H1 (cell line): ENCODE data around the gene UBTD1. TPM values are rescaled to one million over a fixed set of nuclear protein-coding genes. Genes with fewer than 3 reads are reported as not detected.

ENCODE experiments used
- CTCF ChIA-PET: fragments of 300-600 bp; sonication (Branson Sonifier 250); formaldehyde crosslinking; loops from one replicate; lab custom pipeline; 2021; ENCODE audit not compliant: partially characterized antibody; lab: Charles Lee
- POLR2A ChIA-PET: fragments of 300-600 bp; sonication (Branson Sonifier 250); formaldehyde crosslinking; loops from one replicate; lab custom pipeline; 2021; ENCODE audit warnings: inconsistent platforms; ENCODE audit not compliant: partially characterized antibody; lab: Charles Lee
- DNase-seq, 2 experiments: peaks; one replicate each; pipeline versions ENCODE4 v3.0.0 to v3.0.0-alpha.2; 2010 to 2022; ENCODE audit warnings: low spot score in 2 of 2, low read depth in 1 of 2, mixed read lengths in 1 of 2
- FAIRE-seq: peaks from 2 replicates; lab custom pipeline; 2011; peaks lifted over from hg19 to GRCh38; lab: Jason Lieb, UNC
- H2AFZ ChIP-seq: 2 replicates; pipeline ENCODE4 v1.8.1; 2012; ENCODE audit warnings: low read length, inconsistent platforms
- H2AK5ac ChIP-seq: 2 replicates; pipeline ENCODE4 v1.6.1; 2013; ENCODE audit warnings: low read depth, low read length
- H2BK120ac ChIP-seq: replicated peaks from 2 replicates; pipeline ENCODE3; 2013; ENCODE audit warnings: low read depth, low read length, inconsistent platforms
- H2BK12ac ChIP-seq: 2 replicates; pipeline ENCODE4 v1.6.1; 2013; ENCODE audit warnings: low read depth, low read length
- H2BK15ac ChIP-seq: 2 replicates; pipeline ENCODE4 v1.6.1; 2013; ENCODE audit warnings: low read length
- H2BK20ac ChIP-seq: 2 replicates; pipeline ENCODE4 v1.6.1; 2013; ENCODE audit warnings: low read length
- H2BK5ac ChIP-seq: 2 replicates; pipeline ENCODE4 v1.6.1; 2013; ENCODE audit warnings: low read depth, low read length
- H3K14ac ChIP-seq: 2 replicates; pipeline ENCODE4 v1.6.1; 2013; ENCODE audit warnings: inconsistent platforms; ENCODE audit not compliant: insufficient read length
- H3K18ac ChIP-seq: 2 replicates; pipeline ENCODE4 v1.6.1; 2013; ENCODE audit warnings: low read length; ENCODE audit errors: extremely low read depth
- H3K23ac ChIP-seq: 2 replicates; pipeline ENCODE4 v1.6.1; 2013; ENCODE audit warnings: inconsistent platforms; ENCODE audit not compliant: insufficient read length
- H3K23me2 ChIP-seq: 2 replicates; pipeline ENCODE4 v1.6.1; 2013; ENCODE audit warnings: low read depth, low read length
- H3K27ac ChIP-seq: 2 replicates; pipeline ENCODE4 v1.6.1; 2011; ENCODE audit warnings: low read depth, low read length, inconsistent platforms
- H3K27me3 ChIP-seq, 4 experiments: replicated peaks in 1 of 4; 1 replicate in 1 of 4; 2 replicates in 3 of 4; pipeline versions ENCODE4 v1.6.1 to v1.8.1; 2011 to 2013; ENCODE audit warnings: low read length in 3 of 4, mild to moderate bottlenecking in 3 of 4, inconsistent platforms in 2 of 4, mixed read lengths in 2 of 4, moderate library complexity in 1 of 4; ENCODE audit not compliant: control insufficient read depth in 3 of 4, insufficient read depth in 3 of 4; ENCODE audit errors: extremely low read depth in 1 of 4
- H3K36me3 ChIP-seq, 4 experiments: 2 replicates each; pipeline versions ENCODE4 v1.6.1 to v1.8.1; 2011 to 2013; ENCODE audit warnings: mild to moderate bottlenecking in 4 of 4, low read length in 3 of 4, moderate library complexity in 2 of 4, control low read depth in 1 of 4, inconsistent platforms in 1 of 4; ENCODE audit not compliant: insufficient read depth in 4 of 4, control insufficient read depth in 2 of 4
- H3K4ac ChIP-seq: replicated peaks from 2 replicates; pipeline ENCODE3; 2013; ENCODE audit warnings: low read length, low read depth, mixed read lengths, inconsistent platforms; ENCODE audit not compliant: insufficient read length
- H3K4me1 ChIP-seq, 4 experiments: replicated peaks in 1 of 4; 1 replicate in 1 of 4; 2 replicates in 3 of 4; pipeline versions ENCODE4 v1.6.1 to v1.8.1; 2011 to 2013; ENCODE audit warnings: low read length in 3 of 4, inconsistent platforms in 2 of 4, mixed read lengths in 1 of 4; ENCODE audit not compliant: insufficient read depth in 4 of 4, control insufficient read depth in 3 of 4
- H3K4me2 ChIP-seq, 2 experiments: 2 replicates each; pipeline versions ENCODE4 v1.6.1 to v1.8.1; 2011 to 2013; ENCODE audit warnings: low read depth in 2 of 2, low read length in 2 of 2, control low read depth in 1 of 2, inconsistent platforms in 1 of 2, mild to moderate bottlenecking in 1 of 2; ENCODE audit not compliant: insufficient read depth in 1 of 2
- H3K4me3 ChIP-seq, 4 experiments: fragments of 200-600, 300-600 bp in 1 of 4; sonication (generic), shearing (Covaris generic), sonication (Bioruptor Twin) in 1 of 4; 2 replicates each; pipeline versions ENCODE4 v1.5.1 to v1.8.1; 2011 to 2016; ENCODE audit warnings: low read length in 4 of 4, low read depth in 3 of 4, control low read depth in 2 of 4, inconsistent platforms in 2 of 4, mild to moderate bottlenecking in 2 of 4, mixed read lengths in 1 of 4, moderate library complexity in 1 of 4; ENCODE audit not compliant: insufficient read depth in 2 of 4; ENCODE audit errors: extremely low read depth in 1 of 4
- H3K56ac ChIP-seq: replicated peaks from 2 replicates; pipeline ENCODE3; 2013; ENCODE audit warnings: low read depth, mild to moderate bottlenecking, mixed read lengths, low read length, inconsistent platforms; ENCODE audit not compliant: insufficient read length
- H3K79me1 ChIP-seq: 2 replicates; pipeline ENCODE4 v1.6.1; 2013; ENCODE audit warnings: low read depth, low read length, control low read depth
- H3K79me2 ChIP-seq, 2 experiments: 2 replicates each; pipeline versions ENCODE4 v1.6.1 to v1.8.1; 2012 to 2013; ENCODE audit warnings: low read length in 2 of 2, mild to moderate bottlenecking in 2 of 2, inconsistent platforms in 1 of 2; ENCODE audit not compliant: insufficient read depth in 2 of 2, control insufficient read depth in 1 of 2
- H3K9ac ChIP-seq, 4 experiments: replicated peaks in 1 of 4; 1 replicate in 1 of 4; 2 replicates in 3 of 4; pipeline versions ENCODE4 v1.6.1 to v1.8.1; 2011 to 2013; ENCODE audit warnings: low read depth in 3 of 4, low read length in 3 of 4, control low read depth in 2 of 4, mild to moderate bottlenecking in 2 of 4, moderate library complexity in 2 of 4, inconsistent platforms in 1 of 4; ENCODE audit errors: extremely low read depth in 1 of 4
- H3K9me3 ChIP-seq, 2 experiments: 2 replicates each; pipeline versions ENCODE4 v1.6.1 to v1.8.1; 2012 to 2013; ENCODE audit warnings: mild to moderate bottlenecking in 2 of 2, moderate library complexity in 2 of 2, control low read depth in 1 of 2, inconsistent platforms in 1 of 2, low read depth in 1 of 2, low read length in 1 of 2, mixed read lengths in 1 of 2; ENCODE audit not compliant: insufficient read depth in 2 of 2
- H4K20me1 ChIP-seq, 2 experiments: replicated peaks in 1 of 2; 2 replicates each; pipeline versions ENCODE3 to v1.8.1; 2011 to 2013; ENCODE audit warnings: inconsistent platforms in 2 of 2, low read length in 2 of 2, mild to moderate bottlenecking in 1 of 2; ENCODE audit not compliant: insufficient read depth in 2 of 2, control insufficient read depth in 1 of 2
- H4K5ac ChIP-seq: 2 replicates; pipeline ENCODE4 v1.6.1; 2013; ENCODE audit warnings: low read length, low read depth, mixed read lengths, inconsistent platforms; ENCODE audit not compliant: insufficient read length
- H4K8ac ChIP-seq: 2 replicates; pipeline ENCODE4 v1.8.0; 2013; ENCODE audit warnings: mild to moderate bottlenecking, moderate library complexity, low read length, inconsistent platforms; ENCODE audit not compliant: insufficient read depth; ENCODE audit errors: extremely low read depth
- H4K91ac ChIP-seq: replicated peaks from 2 replicates; pipeline ENCODE3; 2013; ENCODE audit warnings: low read length, mixed read lengths, inconsistent platforms; ENCODE audit not compliant: insufficient read length
- ATF3 ChIP-seq: IDR thresholded peaks from 2 replicates; pipeline ENCODE4 v1.6.1; 2011; ENCODE audit warnings: low read depth, mild to moderate bottlenecking, low read length; ENCODE audit not compliant: insufficient read depth
- CTBP2 ChIP-seq: IDR thresholded peaks from 2 replicates; pipeline ENCODE4 v1.7.0; 2011; ENCODE audit warnings: borderline replicate concordance, mild to moderate bottlenecking, moderate library complexity, mixed read lengths, low read length; ENCODE audit not compliant: insufficient read depth, insufficient read length
- JUND ChIP-seq: IDR thresholded peaks from 2 replicates; pipeline ENCODE4 v1.6.1; 2011; ENCODE audit warnings: mild to moderate bottlenecking, improper control_type of control experiment, low read length
- NRF1 ChIP-seq: IDR thresholded peaks from 2 replicates; pipeline ENCODE4 v1.6.1; 2011; ENCODE audit warnings: mild to moderate bottlenecking, low read depth, low read length, improper control_type of control experiment
- POLR2AphosphoS5 ChIP-seq: IDR thresholded peaks from 2 replicates; pipeline ENCODE4 v1.6.1; 2011; ENCODE audit warnings: low read depth, low read length
- SIRT6 ChIP-seq: IDR thresholded peaks from one replicate; pipeline ENCODE4 v1.7.1; 2012; ENCODE audit warnings: low read length, inconsistent platforms
- TAF7 ChIP-seq: optimal IDR thresholded peaks from 2 replicates; pipeline ENCODE3; 2011; ENCODE audit warnings: low read depth, mild to moderate bottlenecking, inconsistent platforms, low read length, moderate library complexity, borderline replicate concordance
- WGBS, 2 experiments: shearing (Covaris generic) in 1 of 2; methylation state at CpG; one replicate each; pipeline versions ENCODE4 v1.1.6 to v1.1.7; 2013 to 2015; ENCODE audit warnings: low lambda C conversion rate in 2 of 2, mixed read lengths in 2 of 2, inconsistent platforms in 1 of 2, low coverage in 1 of 2, missing lambda C conversion rate in 1 of 2; ENCODE audit not compliant: insufficient replicate concordance in 2 of 2, insufficient coverage in 1 of 2, insufficient read length in 1 of 2; ENCODE audit errors: extremely low coverage in 1 of 2, missing lambda C conversion rate in 1 of 2; 5-methylcytosine and 5-hydroxymethylcytosine counted together
- polyA plus RNA-seq, 7 experiments: library from polyadenylated mRNA; depleted of rRNA in 3 of 7; stranded (reverse) in 5 of 7; unstranded in 2 of 7; fragments of >200 nt in 5 of 7; fragments of 200-250 nt in 2 of 7; gene quantifications; 1 replicate in 5 of 7; 2 replicates in 1 of 7; 4 replicates in 1 of 7; pipeline versions ENCODE4 v1.2.1 to v1.2.3, GENCODE V29; 2011 to 2013; ENCODE audit warnings: missing spikeins in 2 of 7, mixed read lengths in 2 of 7
- total RNA-seq: library from RNA; stranded (reverse); fragmentation: NEBNext Ultra II Directional; extraction: Animal tissue kit (Norgen Biotek cat#: 25700); gene quantifications from 2 replicates; pipeline ENCODE4 v1.2.1, GENCODE V29; 2021
- TF ChIP-seq, protein P1 (sequence below): IDR thresholded peaks from 2 replicates; pipeline ENCODE4 v1.6.1; 2012; ENCODE audit warnings: inconsistent platforms
- TF ChIP-seq, protein P2 (sequence below), 3 experiments: IDR thresholded peaks; 1 replicate in 2 of 3; 2 replicates in 1 of 3; pipeline versions ENCODE4 v1.5.1 to v1.6.1; 2011; ENCODE audit warnings: low read length in 3 of 3, mild to moderate bottlenecking in 3 of 3, inconsistent platforms in 2 of 3, low read depth in 1 of 3, moderate library complexity in 1 of 3; ENCODE audit not compliant: insufficient read depth in 1 of 3; ENCODE audit errors: control extremely low read depth in 1 of 3

UBTD1 gene
- total and polyA plus RNA-seq, 2 of the 8 experiments (the other 6 are each of a cell fraction or from before 2014, with no cell fraction given): 22.3 to 36.2 TPM

DNA sequence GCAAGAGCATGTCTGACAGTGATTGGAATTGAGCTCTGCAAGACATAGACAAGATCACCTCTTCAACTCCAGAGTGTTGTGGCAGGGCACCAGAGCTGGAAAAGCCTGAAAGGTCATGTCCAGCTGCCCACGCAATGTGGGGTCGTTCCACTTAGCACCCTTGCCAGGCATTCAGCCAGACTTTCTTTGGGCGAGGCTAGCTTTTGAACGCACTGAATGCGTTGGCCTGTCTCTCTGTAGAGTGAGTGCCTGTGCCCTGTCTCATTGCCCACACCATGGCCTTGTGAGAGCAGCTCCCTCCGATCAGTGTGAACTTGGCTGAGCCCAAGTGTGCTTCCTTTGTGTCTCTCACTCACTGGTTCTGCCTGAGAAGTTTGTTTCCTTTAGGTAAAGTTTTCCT, 23.3 kb downstream of the UBTD1 start:
- Histone ChIP-seq H4K8ac (no peak overlapping the region), H2BK20ac (no peak overlapping the region), H2AFZ (no peak overlapping the region), H3K27me3 (no peaks in the 10 kb centered on the region), H3K79me2 (peaks cover 0 to 32% of the 10 kb centered on the region in 2 experiments; a peak in 2 of 4 replicates), H3K4me3 (no peak overlapping the region), H3K4ac (no peak overlapping the region), H2BK15ac (no peak overlapping the region), H3K23ac (no peak overlapping the region), H3K79me1 (peaks cover 21% of the 10 kb centered on the region), H3K14ac (no peak overlapping the region), H3K9me3 (no peaks in the 10 kb centered on the region), H3K23me2 (no peaks in the 10 kb centered on the region), H4K91ac (peak overlapping the region; percentile 30), H3K4me1 (peaks cover 11 to 23% (median 19%) of the 10 kb centered on the region in 4 experiments), H2AK5ac (peak overlapping the region; percentile 30; the same call in 1 of the 2 replicates), H4K20me1 (peaks cover 0 to 1% of the 10 kb centered on the region in 2 experiments), H3K9ac (no peak overlapping the region; a peak in 1 of 7 replicates), H3K18ac (no peak overlapping the region), H3K4me2 (no peak overlapping the region; a peak in 1 of 4 replicates), H2BK5ac (no peak overlapping the region), H4K5ac (no peak overlapping the region), H3K36me3 (no peaks in the 10 kb centered on the region), H3K56ac (no peak overlapping the region), H2BK12ac (no peak overlapping the region), H2BK120ac (no peak overlapping the region), H3K27ac (no peak overlapping the region)
- WGBS, 2 experiments: 94% methylated on average over 6 of the region's 6 CpGs; no CpG with 5 or more reads in 1 of the 2 experiments
- POLR2A ChIA-PET: interaction anchor here (0.8 to 3.4 kb wide), 9 partner anchors 10 to 61 kb away, joined by 3 to 12 read pairs (median 6); partner anchors contain the start of gene UBTD1
- CTCF ChIA-PET: interaction anchor here (0.6 to 19.6 kb wide), 15 partner anchors 11 to 190 kb away, joined by 3 to 283 read pairs (median 6); partner anchors contain the start of genes ANKRD2 and UBTD1
- no peak for DNase-seq
- FAIRE-seq: no peak
- TF ChIP-seq POLR2AphosphoS5 (no peak), JUND (no peak), SIRT6 (no peak), TAF7 (no peak), ATF3 (no peak), CTBP2 (no peak), NRF1 (no peak)
- TF ChIP-seq, protein P1, sequence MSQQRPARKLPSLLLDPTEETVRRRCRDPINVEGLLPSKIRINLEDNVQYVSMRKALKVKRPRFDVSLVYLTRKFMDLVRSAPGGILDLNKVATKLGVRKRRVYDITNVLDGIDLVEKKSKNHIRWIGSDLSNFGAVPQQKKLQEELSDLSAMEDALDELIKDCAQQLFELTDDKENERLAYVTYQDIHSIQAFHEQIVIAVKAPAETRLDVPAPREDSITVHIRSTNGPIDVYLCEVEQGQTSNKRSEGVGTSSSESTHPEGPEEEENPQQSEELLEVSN: no peak
- TF ChIP-seq, protein P2, sequence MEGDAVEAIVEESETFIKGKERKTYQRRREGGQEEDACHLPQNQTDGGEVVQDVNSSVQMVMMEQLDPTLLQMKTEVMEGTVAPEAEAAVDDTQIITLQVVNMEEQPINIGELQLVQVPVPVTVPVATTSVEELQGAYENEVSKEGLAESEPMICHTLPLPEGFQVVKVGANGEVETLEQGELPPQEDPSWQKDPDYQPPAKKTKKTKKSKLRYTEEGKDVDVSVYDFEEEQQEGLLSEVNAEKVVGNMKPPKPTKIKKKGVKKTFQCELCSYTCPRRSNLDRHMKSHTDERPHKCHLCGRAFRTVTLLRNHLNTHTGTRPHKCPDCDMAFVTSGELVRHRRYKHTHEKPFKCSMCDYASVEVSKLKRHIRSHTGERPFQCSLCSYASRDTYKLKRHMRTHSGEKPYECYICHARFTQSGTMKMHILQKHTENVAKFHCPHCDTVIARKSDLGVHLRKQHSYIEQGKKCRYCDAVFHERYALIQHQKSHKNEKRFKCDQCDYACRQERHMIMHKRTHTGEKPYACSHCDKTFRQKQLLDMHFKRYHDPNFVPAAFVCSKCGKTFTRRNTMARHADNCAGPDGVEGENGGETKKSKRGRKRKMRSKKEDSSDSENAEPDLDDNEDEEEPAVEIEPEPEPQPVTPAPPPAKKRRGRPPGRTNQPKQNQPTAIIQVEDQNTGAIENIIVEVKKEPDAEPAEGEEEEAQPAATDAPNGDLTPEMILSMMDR (IDR thresholded peaks at IDR 0.05; ENCODE audit: control extremely low read depth in 1 of 3, insufficient read depth in 1 of 3, low read depth in 1 of 3, low read length in 3 of 3): no peak
